ENCODE results near the gene SIPA1L3.
A peak's percentile ranks its signal among the peaks of the same experiment; 100 is the strongest.

Gene SIPA1L3

DNA sequence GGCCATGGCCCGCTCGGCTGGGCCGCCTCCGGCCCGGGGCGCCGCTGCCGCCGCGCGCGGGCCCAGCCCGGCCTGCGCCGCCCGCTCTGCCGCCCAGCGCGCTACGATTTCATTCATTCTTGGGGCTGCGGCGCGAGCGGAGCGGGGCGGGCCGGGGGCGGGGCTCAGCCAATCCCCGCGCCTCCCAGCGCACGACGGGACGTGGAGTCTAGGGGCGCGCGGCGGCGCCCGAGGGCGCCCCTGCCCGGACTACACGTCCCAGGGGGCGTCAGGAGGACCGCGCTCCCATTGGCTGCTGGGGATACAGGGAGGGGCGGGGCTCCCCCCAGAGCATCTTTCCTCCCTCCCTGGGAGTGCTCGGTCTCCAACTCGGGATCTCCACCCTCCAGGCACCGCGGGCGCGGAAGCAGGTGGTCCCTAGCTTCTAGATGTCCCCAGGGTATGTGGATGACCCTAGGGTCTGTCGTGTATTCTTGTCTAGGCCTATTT, 322.6 kb downstream of the SIPA1L3 start (continued):
- TF ChIP-seq ZFP37 (tag by site-specific recombination; IDR thresholded peaks at IDR 0.05) (no peak), GLIS2 (tag by site-specific recombination; IDR thresholded peaks at IDR 0.05) (peak; percentile 40), ZNF560 (tag by site-specific recombination; IDR thresholded peaks at IDR 0.05; ENCODE audit: borderline replicate concordance) (no peak), ZNF501 (tag by site-specific recombination; IDR thresholded peaks at IDR 0.05) (no peak), SETDB1 (IDR thresholded peaks at IDR 0.05; ENCODE audit: insufficient read length, low read length) (no peak), ZNF600 (tag by site-specific recombination; IDR thresholded peaks at IDR 0.05) (no peak), ZNF214 (tag by site-specific recombination; IDR thresholded peaks at IDR 0.05; ENCODE audit: borderline replicate concordance) (no peak), WT1 (tag by site-specific recombination; IDR thresholded peaks at IDR 0.05) (0 out of 2 replicates have a peak, but pooled peaks have one; percentile 12), ZNF549 (tag by site-specific recombination; IDR thresholded peaks at IDR 0.05) (no peak), YY1 (tag by site-specific recombination; IDR thresholded peaks at IDR 0.05) (no peak), ZBTB48 (tag by site-specific recombination; IDR thresholded peaks at IDR 0.05) (peak; percentile 97), ZNF626 (tag by site-specific recombination; IDR thresholded peaks at IDR 0.05) (no peak), ZNF561 (tag by site-specific recombination; IDR thresholded peaks at IDR 0.05; ENCODE audit: borderline replicate concordance) (no peak; the same call in 1 of the 2 replicates), HIC1 (tag by site-specific recombination; IDR thresholded peaks at IDR 0.05) (no peak), ZNF449 (tag by site-specific recombination; IDR thresholded peaks at IDR 0.05) (no peak), HOXD13 (CRISPR knock-in tag; IDR thresholded peaks at IDR 0.05; ENCODE audit: borderline replicate concordance) (no peak), ZNF555 (tag by site-specific recombination; conservative IDR thresholded peaks at IDR 0.05) (no peak), ZNF155 (tag by site-specific recombination; IDR thresholded peaks at IDR 0.05) (no peak), SALL2 (tag by site-specific recombination; IDR thresholded peaks at IDR 0.05; ENCODE audit: borderline replicate concordance) (no peak), EGR2 (tag by site-specific recombination; IDR thresholded peaks at IDR 0.05; ENCODE audit: low read depth) (no peak), KLF8 (tag by site-specific recombination; IDR thresholded peaks at IDR 0.05) (peak; percentile 81), KLF10 (tag by site-specific recombination; IDR thresholded peaks at IDR 0.05) (peak; percentile 94), ZNF114 (tag by site-specific recombination; IDR thresholded peaks at IDR 0.05) (no peak), KLF1 (tag by site-specific recombination; IDR thresholded peaks at IDR 0.05) (peak; percentile 63), ZNF18 (tag by site-specific recombination; IDR thresholded peaks at IDR 0.05) (no peak), ZNF335 (tag by site-specific recombination; conservative IDR thresholded peaks at IDR 0.05) (no peak), PRDM6 (tag by site-specific recombination; IDR thresholded peaks at IDR 0.05) (no peak), KLF7 (tag by site-specific recombination; IDR thresholded peaks at IDR 0.05; ENCODE audit: borderline replicate concordance) (no peak), ZNF24 (tag by site-specific recombination; IDR thresholded peaks at IDR 0.05) (no peak)
- TF ChIP-seq, protein P1, sequence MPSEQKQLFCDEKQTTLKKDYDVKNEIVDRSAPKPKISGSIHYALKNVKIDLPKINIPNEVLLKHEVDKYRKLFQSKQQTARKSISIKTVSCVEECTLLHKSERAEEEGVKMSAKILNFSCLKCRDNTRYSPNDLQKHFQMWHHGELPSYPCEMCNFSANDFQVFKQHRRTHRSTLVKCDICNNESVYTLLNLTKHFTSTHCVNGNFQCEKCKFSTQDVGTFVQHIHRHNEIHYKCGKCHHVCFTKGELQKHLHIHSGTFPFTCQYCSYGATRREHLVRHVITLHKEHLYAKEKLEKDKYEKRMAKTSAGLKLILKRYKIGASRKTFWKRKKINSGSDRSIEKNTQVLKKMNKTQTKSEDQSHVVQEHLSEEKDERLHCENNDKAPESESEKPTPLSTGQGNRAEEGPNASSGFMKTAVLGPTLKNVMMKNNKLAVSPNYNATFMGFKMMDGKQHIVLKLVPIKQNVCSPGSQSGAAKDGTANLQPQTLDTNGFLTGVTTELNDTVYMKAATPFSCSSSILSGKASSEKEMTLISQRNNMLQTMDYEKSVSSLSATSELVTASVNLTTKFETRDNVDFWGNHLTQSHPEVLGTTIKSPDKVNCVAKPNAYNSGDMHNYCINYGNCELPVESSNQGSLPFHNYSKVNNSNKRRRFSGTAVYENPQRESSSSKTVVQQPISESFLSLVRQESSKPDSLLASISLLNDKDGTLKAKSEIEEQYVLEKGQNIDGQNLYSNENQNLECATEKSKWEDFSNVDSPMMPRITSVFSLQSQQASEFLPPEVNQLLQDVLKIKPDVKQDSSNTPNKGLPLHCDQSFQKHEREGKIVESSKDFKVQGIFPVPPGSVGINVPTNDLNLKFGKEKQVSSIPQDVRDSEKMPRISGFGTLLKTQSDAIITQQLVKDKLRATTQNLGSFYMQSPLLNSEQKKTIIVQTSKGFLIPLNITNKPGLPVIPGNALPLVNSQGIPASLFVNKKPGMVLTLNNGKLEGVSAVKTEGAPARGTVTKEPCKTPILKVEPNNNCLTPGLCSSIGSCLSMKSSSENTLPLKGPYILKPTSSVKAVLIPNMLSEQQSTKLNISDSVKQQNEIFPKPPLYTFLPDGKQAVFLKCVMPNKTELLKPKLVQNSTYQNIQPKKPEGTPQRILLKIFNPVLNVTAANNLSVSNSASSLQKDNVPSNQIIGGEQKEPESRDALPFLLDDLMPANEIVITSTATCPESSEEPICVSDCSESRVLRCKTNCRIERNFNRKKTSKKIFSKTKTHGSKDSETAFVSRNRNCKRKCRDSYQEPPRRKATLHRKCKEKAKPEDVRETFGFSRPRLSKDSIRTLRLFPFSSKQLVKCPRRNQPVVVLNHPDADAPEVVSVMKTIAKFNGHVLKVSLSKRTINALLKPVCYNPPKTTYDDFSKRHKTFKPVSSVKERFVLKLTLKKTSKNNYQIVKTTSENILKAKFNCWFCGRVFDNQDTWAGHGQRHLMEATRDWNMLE (tag by site-specific recombination; conservative IDR thresholded peaks at IDR 0.05; ENCODE audit: low read depth): no peak
